Coronary artery (tissue), 2 donors: ENCODE measurements around the gene ETV3L.

Source experiments
- DNase-seq: peaks from one replicate; pipeline ENCODE4 v3.0.0-alpha.2; 2017; ENCODE audit warnings: low spot score
- H3K27ac ChIP-seq, 2 donors: fragments of 200-600 bp; sonication (generic); one replicate each; pipeline ENCODE4 v1.5.1; 2016 to 2019
- H3K4me3 ChIP-seq: fragments of 200-600 bp; sonication (generic); 2 replicates; pipeline ENCODE4 v1.5.1; 2016; ENCODE audit warnings: mild to moderate bottlenecking, moderate library complexity
- TF ChIP-seq, protein P1 (sequence below): fragments of 200-600 bp; sonication (generic); IDR thresholded peaks from one replicate; pipeline ENCODE4 v1.5.1; 2019; ENCODE audit warnings: antibody characterized with exemption

The ETV3L gene

DNA sequence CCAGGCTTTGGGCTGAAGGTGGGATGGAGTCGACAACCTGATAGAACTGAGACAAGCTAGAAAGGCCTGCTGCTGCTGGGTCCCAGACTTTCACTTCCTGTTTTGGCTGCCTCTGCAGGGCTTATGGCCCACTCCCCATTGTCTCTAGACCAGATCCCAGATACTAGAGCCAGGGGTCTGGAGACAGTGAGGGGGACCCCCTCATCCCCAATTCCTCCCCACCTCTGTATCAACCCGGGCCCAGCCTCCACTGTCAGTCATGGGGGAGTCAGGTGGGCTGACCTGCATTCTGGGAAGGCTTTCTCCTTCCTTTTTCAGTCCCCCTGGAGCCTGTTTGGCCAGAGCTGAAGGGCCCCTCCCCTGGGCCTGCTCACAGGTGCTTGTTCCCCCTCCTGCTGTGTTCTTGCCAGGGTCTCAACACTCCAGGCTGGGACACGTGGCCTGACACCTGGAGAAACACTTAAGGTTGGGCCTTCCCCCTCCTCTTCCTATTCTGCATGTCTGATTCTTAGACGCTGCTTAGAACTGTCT lies 18.0 kb upstream of the ETV3L start:
- no peak overlapping the region for H3K27ac ChIP-seq
- no peak overlapping the region for H3K4me3 ChIP-seq
- TF ChIP-seq, protein P1, sequence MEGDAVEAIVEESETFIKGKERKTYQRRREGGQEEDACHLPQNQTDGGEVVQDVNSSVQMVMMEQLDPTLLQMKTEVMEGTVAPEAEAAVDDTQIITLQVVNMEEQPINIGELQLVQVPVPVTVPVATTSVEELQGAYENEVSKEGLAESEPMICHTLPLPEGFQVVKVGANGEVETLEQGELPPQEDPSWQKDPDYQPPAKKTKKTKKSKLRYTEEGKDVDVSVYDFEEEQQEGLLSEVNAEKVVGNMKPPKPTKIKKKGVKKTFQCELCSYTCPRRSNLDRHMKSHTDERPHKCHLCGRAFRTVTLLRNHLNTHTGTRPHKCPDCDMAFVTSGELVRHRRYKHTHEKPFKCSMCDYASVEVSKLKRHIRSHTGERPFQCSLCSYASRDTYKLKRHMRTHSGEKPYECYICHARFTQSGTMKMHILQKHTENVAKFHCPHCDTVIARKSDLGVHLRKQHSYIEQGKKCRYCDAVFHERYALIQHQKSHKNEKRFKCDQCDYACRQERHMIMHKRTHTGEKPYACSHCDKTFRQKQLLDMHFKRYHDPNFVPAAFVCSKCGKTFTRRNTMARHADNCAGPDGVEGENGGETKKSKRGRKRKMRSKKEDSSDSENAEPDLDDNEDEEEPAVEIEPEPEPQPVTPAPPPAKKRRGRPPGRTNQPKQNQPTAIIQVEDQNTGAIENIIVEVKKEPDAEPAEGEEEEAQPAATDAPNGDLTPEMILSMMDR = no peak
- DNase-seq = no peak

DNA sequence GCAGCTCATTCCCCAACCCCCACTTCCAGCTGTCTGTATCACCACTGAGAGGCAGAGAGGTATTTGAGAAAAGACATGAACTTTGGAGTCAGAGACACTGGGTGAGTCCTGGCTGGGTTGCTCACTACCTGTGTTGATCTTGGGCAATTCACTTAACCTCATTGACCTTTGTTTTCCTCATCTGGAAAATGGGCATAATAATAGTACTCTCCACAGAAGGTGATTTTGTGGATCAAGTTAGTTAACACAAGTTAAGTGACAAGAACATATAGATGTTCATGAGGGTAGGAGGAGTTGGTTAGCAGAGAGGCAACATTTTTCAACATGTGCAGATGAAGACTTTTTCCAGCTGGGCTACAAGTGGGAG lies 17.1 kb upstream of the ETV3L start:
- TF ChIP-seq, protein P1 = no peak
- Histone ChIP-seq H3K27ac (no peak overlapping the region), H3K4me3 (no peak overlapping the region)
- no peak for DNase-seq

DNA sequence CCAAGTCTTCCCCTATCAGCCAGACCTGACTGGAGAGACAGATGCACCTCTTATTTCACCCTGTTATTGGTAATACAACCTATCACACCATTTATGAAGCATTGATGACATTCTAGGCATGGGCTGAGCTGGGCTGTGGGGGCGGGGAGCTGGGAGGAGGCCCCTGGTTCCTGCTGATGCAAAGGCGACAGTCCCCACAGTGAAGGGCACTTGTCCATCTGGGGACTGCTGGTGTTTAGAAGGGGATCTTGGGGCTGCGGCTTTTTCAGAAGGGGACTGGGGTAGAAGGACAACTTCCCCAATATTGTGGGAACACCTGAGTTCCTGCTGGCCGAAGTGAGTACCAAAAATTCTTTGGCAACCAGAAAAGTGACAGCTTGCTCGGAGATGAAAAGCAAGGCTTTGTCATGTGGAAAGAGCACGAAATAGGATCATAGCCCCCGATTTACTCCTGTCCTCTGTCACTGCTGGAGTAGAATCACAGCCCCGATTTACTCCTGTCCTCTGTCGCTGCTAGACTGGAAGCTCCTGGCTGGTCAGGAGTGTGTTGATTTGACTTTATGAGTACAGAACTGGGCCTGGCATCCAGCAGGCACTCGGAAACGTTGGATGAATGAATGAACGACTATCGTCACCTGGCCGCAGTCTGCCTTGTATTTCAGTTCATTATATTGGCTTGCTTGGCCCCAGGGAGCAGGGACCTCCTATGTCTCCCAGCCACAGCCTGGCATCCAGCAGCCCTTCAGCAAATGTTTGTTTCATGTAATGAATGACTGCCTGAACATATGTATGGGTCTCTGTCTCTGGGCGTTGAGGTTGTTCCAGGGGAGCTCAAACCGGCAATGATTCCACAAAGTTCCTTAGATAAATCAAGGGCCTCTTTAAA lies 16.5 kb upstream of the ETV3L start:
- H3K4me3 ChIP-seq = no peak overlapping the region
- TF ChIP-seq, protein P1 = no peak
- H3K27ac ChIP-seq = no peak overlapping the region
- DNase-seq = no peak

DNA sequence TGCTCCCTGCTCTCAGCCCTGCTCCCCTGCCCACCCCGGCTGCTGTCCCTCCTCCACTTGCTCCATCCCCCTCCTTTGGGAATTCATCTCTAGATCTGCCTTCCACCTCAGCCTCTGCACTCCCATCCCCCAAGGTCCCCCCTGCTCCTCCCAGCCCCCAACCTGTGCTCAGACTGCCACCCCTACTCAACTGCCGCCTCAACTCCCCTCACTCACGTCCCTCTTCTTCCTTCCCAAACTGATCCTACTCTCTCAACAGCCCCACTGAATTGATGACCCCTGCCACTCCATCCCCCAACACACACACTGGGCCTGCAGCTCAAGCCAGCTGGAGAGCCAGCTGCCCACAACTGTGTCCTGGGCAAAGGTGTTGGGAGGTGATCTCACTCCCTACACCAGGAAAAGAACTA lies 15.8 kb upstream of the ETV3L start:
- Histone ChIP-seq H3K27ac (no peak overlapping the region), H3K4me3 (no peak overlapping the region)
- TF ChIP-seq, protein P1 = no peak
- no peak for DNase-seq

DNA sequence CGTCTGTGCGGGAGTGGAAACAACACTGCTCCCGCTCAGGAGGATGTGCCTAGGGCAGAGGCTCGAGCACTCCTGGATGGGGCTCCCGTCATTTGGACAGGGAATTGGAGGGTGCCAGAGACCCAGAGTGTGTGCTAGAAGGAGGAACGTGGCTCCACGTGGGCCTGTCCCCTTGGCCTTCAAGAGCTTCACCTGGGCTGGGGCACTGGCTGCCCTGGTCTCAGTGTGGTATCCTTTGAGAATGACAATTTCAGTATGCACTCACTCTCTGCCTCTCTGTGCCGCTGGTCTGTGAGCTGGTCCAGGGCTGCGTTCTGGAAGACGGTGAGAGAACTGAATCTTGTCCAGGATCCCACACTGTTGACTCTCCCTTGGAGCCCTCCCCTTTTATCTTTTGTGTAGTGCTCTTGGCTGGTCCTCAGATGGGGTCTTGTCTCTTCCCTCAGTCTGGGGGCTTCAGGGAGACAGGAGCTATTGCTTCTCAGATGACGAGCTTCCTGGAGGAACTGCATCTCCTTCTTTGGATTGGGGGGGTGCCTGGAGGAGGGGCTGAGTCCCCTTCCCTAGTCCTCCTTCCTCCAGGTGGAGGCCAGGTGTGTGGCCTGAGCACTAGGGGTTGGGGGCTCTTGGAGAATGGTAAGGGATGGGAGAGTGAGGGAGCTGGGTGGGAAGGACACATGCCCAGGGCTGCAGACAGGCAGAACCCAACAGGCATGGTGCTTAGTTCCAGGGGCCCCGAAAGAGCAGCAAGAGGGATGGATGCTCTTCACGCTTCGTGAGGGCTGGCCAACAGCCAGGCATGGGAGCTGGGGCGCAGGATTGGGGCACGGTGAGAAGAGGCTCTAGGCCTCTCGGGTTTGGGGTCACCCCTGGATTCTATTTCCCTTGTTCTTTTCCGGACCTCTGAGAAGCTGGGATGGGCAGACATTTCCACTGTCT lies 14.8 kb upstream of the ETV3L start:
- DNase-seq = no peak
- Histone ChIP-seq H3K4me3 (no peak overlapping the region), H3K27ac (no peak overlapping the region)
- TF ChIP-seq, protein P1 = no peak

DNA sequence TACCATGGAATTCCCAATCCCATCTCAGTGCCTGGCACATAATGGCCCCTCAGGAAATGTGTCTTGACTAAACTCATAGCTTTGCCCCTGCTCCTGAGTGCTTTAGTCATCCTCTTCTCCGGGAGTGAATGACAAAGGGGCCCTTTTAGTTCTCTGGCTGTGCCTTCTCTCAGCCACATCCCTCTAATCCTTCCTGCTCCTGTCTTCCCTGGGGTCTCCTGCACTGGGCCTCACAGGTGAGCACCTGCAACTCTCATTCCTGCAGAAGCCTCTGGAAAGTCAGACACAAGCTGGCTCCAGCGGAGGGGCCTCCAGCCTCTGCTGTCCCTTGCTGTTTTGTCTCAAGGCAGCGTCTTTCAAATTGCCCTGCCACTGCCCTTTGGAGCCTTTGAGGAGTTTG lies 14.0 kb upstream of the ETV3L start:
- DNase-seq = no peak
- H3K4me3 ChIP-seq = no peak overlapping the region
- no peak overlapping the region for H3K27ac ChIP-seq
- TF ChIP-seq, protein P1 = no peak
